CD4-positive, alpha-beta T cell treated with Interleukin-2 at 100 ng/mL for 4 hours (primary cell): ENCODE measurements around the gene HS6ST3.

Source experiments
- DNase-seq: peaks from one replicate; pipeline ENCODE4 v3.0.0-alpha.2; 2020; ENCODE audit warnings: low spot score

Gene HS6ST3

GRCh38 chr13:96651598-96651997, 561.7 kb downstream of the HS6ST3 start:
- no peak for DNase-seq

- DNase-seq: no peak
Observed at GRCh38 chr13:96652506-96652905, 562.6 kb downstream of the HS6ST3 start.

DNA sequence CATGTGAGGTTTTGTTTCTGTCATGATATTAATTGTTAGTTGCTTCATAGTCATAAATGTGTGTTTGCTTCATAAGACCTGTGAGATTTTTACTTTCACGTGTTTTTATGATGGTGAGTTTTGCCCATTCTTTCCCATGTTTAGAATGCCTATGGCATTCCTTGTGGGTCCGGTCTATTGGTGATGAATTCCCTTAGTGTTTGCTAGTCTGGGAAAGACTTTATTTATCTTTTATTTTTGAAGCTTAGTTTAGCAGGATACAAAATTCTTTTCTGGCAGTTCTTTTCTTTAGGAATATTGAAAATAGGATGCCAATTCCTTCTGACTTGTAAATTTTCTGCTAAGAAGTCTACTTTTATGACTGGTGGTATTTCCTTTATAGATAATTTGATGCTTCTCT, 571.7 kb downstream of the HS6ST3 start:
- DNase-seq: no peak

DNA sequence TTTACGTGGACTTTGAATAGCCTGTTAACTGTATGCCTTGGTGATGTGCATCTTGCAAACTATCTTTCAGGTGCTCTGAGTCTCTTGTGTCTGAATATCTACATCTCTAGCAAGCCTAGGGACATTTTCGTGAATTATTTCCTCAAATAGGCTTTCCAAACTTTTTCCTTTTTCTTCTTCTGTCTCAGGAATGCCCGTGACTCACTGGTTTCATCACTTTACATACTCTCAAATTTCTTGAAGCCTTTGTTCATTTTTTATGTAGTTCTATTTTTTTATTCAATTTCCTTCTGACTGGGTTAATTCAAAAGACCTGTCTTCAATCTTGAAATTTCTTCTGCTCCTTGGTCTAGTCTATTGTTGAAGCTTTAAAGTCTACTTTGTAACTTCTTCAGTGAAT, 572.1 kb downstream of the HS6ST3 start:
- DNase-seq: no peak

DNA sequence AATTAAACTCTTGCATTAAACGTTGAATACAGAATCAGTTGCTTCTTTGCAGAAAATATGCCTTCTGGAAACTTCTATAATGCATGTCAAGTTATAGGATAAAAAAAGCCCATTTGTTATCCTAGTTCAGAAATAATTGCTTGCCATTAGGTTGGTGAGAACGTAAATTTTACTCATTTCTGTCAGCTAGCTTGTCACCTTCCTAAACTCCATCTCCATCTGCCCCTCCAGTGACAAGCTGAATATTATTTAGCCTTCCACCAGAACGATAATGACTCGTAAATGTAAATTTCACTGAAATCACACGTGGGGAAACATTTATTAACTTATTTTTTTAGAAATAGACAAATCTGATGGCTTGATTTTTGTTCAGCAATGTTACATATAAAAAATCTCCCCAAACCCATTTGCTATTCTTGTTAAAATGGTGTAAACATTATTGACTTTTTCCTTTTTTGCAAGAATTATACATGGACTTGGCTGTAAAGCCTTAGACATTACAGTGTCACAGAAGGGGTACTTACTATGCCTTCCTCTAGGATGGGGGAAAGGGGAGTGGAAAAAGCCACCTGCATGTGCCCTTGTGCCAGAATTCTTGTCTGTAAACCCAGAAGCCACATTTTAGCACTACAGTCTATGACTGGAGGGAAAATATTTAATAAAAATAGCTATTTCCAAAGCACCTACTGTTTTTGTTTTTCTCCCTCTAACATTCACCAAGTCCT, 577.5 kb downstream of the HS6ST3 start:
- DNase-seq: no peak

DNA sequence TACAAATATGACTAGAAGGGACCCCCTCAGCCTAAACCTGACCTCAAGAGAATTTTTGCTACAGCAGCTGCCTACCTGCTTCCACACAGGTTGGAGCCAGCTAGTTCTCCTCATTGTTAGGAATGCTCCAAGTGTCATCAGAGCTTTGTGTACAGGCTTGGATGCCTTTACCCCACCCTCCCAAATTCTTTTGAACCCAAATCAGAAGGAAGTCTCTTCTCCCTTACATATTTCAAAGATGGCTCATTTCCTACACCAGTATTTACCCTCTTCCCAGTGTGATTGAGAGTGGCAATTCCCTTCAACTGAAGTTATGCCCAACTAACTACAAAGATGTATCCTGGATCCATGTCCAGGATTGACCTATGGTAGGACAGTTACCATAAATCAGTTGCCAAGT, 581.2 kb downstream of the HS6ST3 start:
- no peak for DNase-seq

DNA sequence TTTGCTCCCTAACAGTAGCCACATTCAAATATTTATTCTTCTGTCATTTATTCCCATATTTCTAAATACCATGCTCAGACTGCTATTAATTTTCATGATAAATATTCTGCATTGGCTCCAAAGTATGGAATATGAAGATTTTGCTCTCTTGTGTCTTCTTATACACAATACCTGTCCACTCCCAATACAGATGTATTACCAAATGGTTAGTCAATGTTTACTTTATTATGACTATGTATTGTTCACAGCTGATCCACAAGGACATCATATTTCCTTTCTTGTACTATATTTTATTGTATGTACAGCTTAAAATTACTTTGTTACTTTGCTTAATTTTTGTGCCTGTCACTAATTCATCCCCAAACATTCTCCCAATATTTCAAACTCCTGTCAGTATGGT, 582.1 kb downstream of the HS6ST3 start:
- DNase-seq: no peak

DNA sequence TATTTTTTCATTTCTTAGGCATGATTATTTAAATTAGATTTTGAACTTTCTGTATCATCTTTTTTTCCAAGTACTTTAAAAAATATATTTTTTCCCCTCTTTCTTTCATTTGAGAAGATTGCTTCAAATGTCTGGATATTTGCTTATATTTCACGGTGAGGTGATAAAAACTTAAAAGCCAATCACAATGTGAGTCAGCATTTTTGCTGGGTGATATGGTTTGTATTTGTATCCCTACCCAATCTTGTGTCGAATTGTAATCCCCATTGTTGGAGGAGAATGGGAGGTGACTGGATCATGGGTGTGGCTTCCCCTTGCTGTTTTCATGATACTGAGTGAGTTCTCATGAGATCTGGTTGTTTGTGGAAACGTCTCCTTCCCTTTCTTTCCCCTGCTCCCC, 583.9 kb downstream of the HS6ST3 start:
- no peak for DNase-seq

- no peak for DNase-seq
Observed at GRCh38 chr13:96677029-96677428, 587.1 kb downstream of the HS6ST3 start.

DNA sequence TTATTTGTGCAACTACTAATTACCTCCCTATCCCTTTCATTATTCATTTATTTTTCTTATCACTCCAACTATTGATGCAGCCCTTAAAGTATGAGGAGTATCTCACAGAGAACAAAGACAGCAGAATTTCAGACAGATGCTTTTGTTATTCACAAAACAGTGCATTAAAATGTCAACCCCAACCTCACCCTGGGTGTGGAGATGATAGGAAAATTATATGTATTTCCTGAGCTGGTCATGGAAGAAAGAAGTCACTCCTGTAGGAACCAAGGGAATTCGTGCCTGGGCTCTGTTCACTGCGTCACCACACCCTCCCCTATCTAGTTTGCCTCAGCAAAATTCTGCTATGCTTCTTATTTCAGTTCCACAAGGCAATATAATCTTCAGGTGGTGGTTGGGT, 588.9 kb downstream of the HS6ST3 start:
- DNase-seq: no peak

GRCh38 chr13:96680898-96681297, 591.0 kb downstream of the HS6ST3 start:
- DNase-seq: no peak

GRCh38 chr13:96681766-96682165, 591.9 kb downstream of the HS6ST3 start:
- no peak for DNase-seq

DNA sequence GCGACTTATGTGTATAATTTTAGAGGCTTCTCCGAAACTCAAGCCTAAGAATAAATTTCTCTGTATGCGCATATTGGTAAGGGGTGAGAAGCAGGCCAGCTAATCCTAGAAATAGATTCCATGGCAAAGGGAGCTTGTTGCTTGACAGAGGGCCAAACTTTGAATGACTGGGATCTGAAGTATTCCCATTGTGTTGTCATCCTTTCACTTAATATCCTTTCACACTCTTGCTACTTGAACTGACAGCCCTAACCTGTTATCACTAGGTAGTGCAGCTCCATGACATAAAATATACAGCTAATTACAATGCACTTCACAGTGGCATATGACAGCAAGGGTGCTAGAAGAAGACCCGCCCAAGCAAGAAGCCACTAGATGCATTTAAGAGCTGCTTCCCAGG, 594.6 kb downstream of the HS6ST3 start:
- DNase-seq: no peak

- no peak for DNase-seq
Observed at GRCh38 chr13:96684907-96685306, 595.0 kb downstream of the HS6ST3 start.

DNA sequence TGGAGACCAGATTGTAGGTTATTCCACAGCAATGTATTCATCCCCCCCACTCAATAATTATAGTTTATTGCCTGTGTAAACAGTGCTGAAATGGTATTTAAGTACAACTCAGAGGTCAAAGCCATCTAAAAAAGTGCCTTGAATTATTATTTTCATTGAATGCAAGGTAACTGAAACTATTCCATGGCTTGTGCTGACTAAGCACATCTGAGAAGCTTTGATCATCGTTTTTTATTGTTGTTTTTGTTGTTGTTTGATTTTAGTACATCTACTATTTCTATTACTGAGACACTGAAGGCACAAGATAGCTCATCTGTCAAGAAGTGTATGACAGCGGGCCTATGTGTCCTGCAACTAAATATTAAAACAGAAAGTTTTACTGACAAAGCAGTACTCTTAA, 596.4 kb downstream of the HS6ST3 start:
- DNase-seq: no peak

DNA sequence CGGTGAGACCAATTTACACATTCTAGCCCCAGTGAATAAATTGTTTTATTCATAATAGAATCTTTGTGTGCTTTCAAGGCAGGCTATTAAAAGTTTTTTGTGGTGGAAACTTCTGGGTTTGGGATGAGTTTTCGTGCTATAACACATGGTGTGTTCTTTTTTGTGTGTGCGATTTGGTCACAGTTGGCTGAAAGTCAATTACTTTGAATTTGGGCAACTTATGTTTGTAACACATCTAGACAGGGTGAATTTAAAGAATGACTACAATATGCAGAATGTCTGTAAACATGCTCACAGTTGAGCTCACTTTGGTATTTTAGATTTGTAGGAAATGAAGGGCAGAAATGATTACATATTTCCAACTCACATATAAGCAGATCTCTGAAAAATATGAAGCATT, 597.3 kb downstream of the HS6ST3 start:
- no peak for DNase-seq

- no peak for DNase-seq
Observed at GRCh38 chr13:96690998-96691397, 601.1 kb downstream of the HS6ST3 start.

DNA sequence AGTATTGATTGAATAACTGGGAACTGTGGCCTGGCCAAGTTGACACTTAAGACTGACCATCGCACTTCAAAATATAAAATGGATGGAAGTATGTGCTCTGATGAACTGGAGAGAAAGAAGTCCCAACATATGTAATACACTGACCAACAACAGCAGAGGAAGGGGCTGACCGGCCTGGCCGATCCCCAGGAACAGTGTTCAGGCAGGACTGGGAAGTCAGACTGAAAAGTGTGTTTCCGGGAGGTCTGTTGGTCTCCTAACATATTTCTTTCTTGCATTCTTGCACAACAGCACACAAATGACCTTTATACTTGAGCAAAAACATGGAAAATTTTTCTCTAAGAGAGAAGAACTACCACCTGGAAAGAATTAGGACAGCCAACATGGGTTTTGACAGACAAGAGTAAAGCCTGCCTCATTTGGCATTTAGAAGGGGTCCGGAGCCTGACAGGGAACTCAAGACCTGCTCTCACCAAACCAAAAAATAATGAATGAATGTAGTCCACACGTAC, 606.5 kb downstream of the HS6ST3 start:
- no peak for DNase-seq

GRCh38 chr13:96700657-96701056, 610.8 kb downstream of the HS6ST3 start:
- no peak for DNase-seq

- DNase-seq: no peak
Observed at GRCh38 chr13:96707146-96707545, 617.2 kb downstream of the HS6ST3 start.

- DNase-seq: no peak
Observed at GRCh38 chr13:96710166-96710862, 620.4 kb downstream of the HS6ST3 start.

- no peak for DNase-seq
Observed at GRCh38 chr13:96720446-96720845, 630.5 kb downstream of the HS6ST3 start.

DNA sequence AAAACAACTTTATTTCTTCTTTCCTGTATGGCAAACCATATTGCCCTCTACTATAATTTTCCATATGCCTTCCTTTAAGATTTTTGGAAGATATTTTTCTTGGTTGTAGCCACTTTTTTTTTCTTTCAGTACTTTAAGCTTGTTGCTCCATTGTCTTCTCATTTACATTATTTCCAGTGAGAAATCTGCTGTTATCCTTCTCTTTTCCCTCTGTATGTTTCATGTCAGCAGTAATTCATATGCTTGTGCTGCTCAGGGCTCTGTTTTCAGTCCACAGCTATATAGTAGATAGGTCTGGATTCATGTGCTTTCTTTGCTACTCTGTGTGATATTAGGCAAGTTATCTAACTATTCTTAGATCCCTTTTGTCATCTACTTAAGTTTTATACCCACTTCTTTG, 636.7 kb downstream of the HS6ST3 start:
- DNase-seq: no peak

GRCh38 chr13:96728463-96728862, 638.6 kb downstream of the HS6ST3 start:
- no peak for DNase-seq
